Gastroesophageal sphincter (tissue), 4 donors: Measurements from ENCODE around the gene ATP11A. TPM values are rescaled to one million over a fixed set of nuclear protein-coding genes. Genes with fewer than 3 reads are reported as not detected.
A peak's percentile ranks its signal among the peaks of the same experiment; 100 is the strongest.

Experiments used
- ATAC-seq: fragments of 150-250 bp; one replicate; pipeline ENCODE4 v1.9.1; 2016; ENCODE audit warnings: mild to moderate bottlenecking, moderate library complexity
- H3K27ac ChIP-seq, 4 donors: fragments of 200-600 bp; sonication (generic) in 3 of 4; 1 replicate in 3 of 4; 2 replicates in 1 of 4; pipeline ENCODE4 v1.5.1; 2016 to 2019
- H3K27me3 ChIP-seq: fragments of 200-600 bp; sonication (generic); one replicate; pipeline ENCODE4 v1.5.1; 2019
- H3K36me3 ChIP-seq, 2 donors: fragments of 200-600 bp; sonication (generic); one replicate each; pipeline ENCODE4 v1.5.1; 2019; ENCODE audit warnings: control low read depth in 1 of 2
- H3K4me1 ChIP-seq, 3 donors: fragments of 200-600 bp; sonication (generic); 1 replicate in 2 of 3; 2 replicates in 1 of 3; pipeline ENCODE4 v1.5.1; 2016 to 2019; ENCODE audit warnings: control low read depth in 2 of 3
- H3K4me3 ChIP-seq, 2 donors: fragments of 200-600 bp; sonication (generic); one replicate each; pipeline ENCODE4 v1.5.1; 2019; ENCODE audit warnings: mild to moderate bottlenecking in 1 of 2, moderate library complexity in 1 of 2
- H3K9me3 ChIP-seq, 3 donors: fragments of 200-600 bp; sonication (generic); one replicate each; pipeline ENCODE4 v1.5.1; 2017 to 2019; ENCODE audit warnings: control low read depth in 2 of 3
- EP300 ChIP-seq: sonication (generic); formaldehyde crosslinking; IDR thresholded peaks from one replicate; pipeline ENCODE4 v1.6.1; 2017; ENCODE audit warnings: antibody characterized with exemption, mild to moderate bottlenecking
- POLR2A ChIP-seq, 2 donors: fragments of 450-650 bp; IDR thresholded peaks; one replicate each; pipeline ENCODE4 v1.6.1; 2017; ENCODE audit warnings: antibody characterized with exemption in 2 of 2, mild to moderate bottlenecking in 2 of 2, moderate library complexity in 1 of 2
- POLR2AphosphoS5 ChIP-seq: sonication (generic); formaldehyde crosslinking; IDR thresholded peaks from one replicate; pipeline ENCODE4 v1.6.1; 2017; ENCODE audit warnings: antibody characterized with exemption
- WGBS, 2 donors: methylation state at CpG; one replicate each; pipeline ENCODE4 v1.1.5; 2018; ENCODE audit warnings: low coverage in 1 of 2; 5-methylcytosine and 5-hydroxymethylcytosine counted together
- total RNA-seq, 4 donors: library from RNA; depleted of rRNA; stranded (reverse); fragments of >200 nt; gene quantifications; one replicate each; pipeline ENCODE4 v1.1.0, GENCODE V29; 2016
- TF ChIP-seq, protein P1 (sequence below), 4 experiments: fragments of 200-600 bp in 2 of 4; fragments of 450-650 bp in 2 of 4; sonication (generic) in 1 of 4; IDR thresholded peaks; one replicate each; pipeline ENCODE4 v1.5.1; 2017 to 2019; ENCODE audit warnings: antibody characterized with exemption in 4 of 4, mild to moderate bottlenecking in 2 of 4, moderate library complexity in 2 of 4

ATP11A gene
- total RNA-seq, 4 donors from 2014 or later: 12.9 to 21.7 (median 17.1) TPM

DNA sequence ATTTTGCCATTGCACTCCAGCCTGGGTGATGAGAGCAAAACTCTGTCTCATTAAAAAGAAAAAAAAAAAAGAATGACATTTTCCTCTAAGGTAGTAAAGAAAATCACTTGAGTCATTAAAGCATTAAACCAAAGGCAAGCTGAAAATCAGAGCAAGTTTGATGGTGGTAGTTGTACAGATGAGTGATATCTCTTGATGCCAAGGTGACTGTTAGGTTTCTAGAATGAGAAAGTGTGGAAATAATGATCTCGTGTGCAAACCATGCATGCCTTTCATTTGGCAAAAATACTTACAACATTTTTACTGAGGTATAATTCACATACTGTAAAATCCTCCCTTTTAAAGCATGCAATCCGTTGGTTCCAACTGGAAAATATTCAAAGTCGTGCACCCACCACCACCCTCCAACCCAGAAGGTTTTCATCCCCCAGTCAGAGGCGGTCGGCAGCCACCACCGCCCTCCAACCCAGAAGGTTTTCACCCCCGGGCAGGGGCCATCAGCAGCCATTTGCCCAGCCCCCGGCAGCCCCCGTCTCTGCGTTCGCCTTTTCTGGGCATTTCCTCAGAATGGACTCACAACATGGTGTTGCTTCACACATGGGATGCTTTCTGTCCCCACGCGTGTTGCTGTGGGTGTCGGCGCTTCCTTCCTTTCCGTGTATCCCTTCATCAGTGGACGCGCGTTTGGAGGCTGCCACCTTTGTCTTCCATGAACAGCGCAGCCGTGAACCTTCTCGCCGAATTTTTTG is 90.2 kb downstream of the ATP11A start:
- Histone ChIP-seq H3K27me3 (no peaks in the 10 kb centered on the region), H3K4me1 (peaks cover 0 to 37% (median 14%) of the 10 kb centered on the region in 3 donors), H3K36me3 (peaks cover 0 to 2% of the 10 kb centered on the region in 2 donors), H3K27ac (no peak overlapping the region), H3K9me3 (no peaks in the 10 kb centered on the region), H3K4me3 (no peak overlapping the region)
- 86 to 94% methylated on average over 10 to 19 of the region's 23 CpGs for WGBS, 2 donors
- no peak for ATAC-seq
- TF ChIP-seq EP300: no peak
- no peak for TF ChIP-seq POLR2AphosphoS5
- no peak for TF ChIP-seq POLR2A (IDR thresholded peaks at IDR 0.05)
- TF ChIP-seq, protein P1, sequence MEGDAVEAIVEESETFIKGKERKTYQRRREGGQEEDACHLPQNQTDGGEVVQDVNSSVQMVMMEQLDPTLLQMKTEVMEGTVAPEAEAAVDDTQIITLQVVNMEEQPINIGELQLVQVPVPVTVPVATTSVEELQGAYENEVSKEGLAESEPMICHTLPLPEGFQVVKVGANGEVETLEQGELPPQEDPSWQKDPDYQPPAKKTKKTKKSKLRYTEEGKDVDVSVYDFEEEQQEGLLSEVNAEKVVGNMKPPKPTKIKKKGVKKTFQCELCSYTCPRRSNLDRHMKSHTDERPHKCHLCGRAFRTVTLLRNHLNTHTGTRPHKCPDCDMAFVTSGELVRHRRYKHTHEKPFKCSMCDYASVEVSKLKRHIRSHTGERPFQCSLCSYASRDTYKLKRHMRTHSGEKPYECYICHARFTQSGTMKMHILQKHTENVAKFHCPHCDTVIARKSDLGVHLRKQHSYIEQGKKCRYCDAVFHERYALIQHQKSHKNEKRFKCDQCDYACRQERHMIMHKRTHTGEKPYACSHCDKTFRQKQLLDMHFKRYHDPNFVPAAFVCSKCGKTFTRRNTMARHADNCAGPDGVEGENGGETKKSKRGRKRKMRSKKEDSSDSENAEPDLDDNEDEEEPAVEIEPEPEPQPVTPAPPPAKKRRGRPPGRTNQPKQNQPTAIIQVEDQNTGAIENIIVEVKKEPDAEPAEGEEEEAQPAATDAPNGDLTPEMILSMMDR (IDR thresholded peaks at IDR 0.05): no peak

DNA sequence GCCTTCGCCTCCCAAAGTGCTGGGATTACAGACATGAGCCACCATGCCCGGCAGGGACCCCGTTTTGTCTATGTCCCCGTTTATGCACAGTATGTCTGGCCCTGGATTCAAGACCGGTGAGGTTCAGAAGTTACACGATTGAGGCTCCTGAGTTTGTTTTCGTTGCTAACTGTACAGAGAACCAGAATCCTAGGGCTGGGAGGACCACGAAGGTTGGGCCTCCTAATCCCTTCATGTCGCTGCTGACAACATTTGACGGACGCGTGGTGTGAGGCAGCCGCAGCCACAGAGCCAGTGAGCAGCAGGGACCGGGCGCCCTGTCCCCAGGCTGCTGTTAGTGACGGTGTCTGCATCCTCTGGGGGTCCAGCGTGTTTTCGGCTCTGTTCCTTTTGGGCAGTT is 91.4 kb downstream of the ATP11A start:
- Histone ChIP-seq H3K4me1 (peaks cover 0 to 36% (median 14%) of the 10 kb centered on the region in 3 donors), H3K27me3 (no peaks in the 10 kb centered on the region), H3K9me3 (no peaks in the 10 kb centered on the region), H3K27ac (no peak overlapping the region), H3K4me3 (no peak overlapping the region), H3K36me3 (peaks cover 0 to 11% of the 10 kb centered on the region in 2 donors)
- no peak for ATAC-seq
- WGBS, 2 donors: 80% methylated on average over 1 of the region's 18 CpGs; no CpG with 5 or more reads in 1 of the 2 donors
- TF ChIP-seq POLR2A (IDR thresholded peaks at IDR 0.05): no peak
- TF ChIP-seq EP300: no peak
- TF ChIP-seq, protein P1 (IDR thresholded peaks at IDR 0.05): no peak
- TF ChIP-seq POLR2AphosphoS5: no peak

DNA sequence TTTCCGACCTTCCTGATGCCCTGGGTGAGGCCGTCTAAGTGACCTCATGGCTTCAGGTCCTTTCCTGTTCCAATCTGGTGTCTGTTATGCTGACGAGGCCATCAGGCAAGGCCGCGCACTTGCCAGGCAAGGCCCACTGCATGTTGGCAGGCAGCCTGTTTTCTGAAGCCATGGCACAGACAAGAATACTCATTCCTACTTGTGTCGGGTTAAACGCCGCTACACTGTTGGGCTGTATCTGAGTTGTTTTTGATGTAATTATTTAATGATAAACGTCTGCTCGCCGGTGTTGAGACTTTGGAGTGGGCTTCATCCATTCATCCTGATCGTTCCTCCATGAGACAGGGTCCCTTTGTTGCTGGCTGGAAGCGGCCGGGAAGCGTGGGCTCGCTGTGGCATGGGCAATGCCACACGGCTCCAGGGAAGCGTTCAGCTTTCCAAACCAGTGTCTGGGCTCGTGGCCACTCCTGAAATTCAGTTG is 92.1 kb downstream of the ATP11A start:
- Histone ChIP-seq H3K36me3 (peaks cover 0 to 18% of the 10 kb centered on the region in 2 donors), H3K4me1 (peaks cover 0 to 36% (median 14%) of the 10 kb centered on the region in 3 donors), H3K4me3 (no peak overlapping the region), H3K27ac (peak overlapping the region in 1 of 4 donors; percentile 71), H3K9me3 (no peaks in the 10 kb centered on the region), H3K27me3 (no peaks in the 10 kb centered on the region)
- no peak for ATAC-seq
- TF ChIP-seq POLR2AphosphoS5: peak; percentile 50
- TF ChIP-seq POLR2A (IDR thresholded peaks at IDR 0.05): no peak
- TF ChIP-seq EP300: no peak
- TF ChIP-seq, protein P1 (IDR thresholded peaks at IDR 0.05): no peak
- WGBS, 2 donors: 78 to 80% methylated on average over 9 to 19 of the region's 19 CpGs

DNA sequence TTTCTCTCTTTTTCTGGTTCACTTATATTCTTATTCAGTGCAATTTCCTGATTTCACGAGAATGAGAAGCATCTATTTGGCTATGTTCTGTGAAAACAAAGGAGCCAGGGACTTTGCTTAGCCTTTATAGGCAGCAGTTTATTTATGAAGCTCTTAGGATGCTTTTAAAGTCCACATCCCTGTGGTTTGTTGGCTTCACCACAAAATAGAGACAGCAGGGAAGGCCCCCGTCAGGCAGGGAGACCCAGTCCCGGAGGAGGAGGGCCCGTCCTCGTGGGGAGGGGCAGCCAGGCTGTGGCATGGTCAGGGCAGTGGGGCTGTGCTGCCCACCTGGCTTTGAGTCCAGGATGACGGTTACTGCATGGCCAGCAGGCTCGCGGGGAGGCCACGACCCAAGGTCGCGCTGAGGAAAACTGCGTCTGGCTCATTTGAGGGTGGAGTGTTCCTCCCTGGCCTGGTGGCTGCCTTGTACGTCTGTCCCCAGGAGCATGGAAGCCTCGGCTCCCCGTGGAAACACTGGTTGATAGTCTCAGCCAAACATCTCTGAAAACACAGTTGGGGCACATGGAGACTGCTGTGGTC is 92.7 kb downstream of the ATP11A start:
- H3K27ac ChIP-seq: peak overlapping the region in 3 of 4 donors; percentile 43 to 71 (median 61)

More for the DNA sequence above, 92.7 kb downstream of the ATP11A start:
- ATAC-seq: no peak
- H3K9me3 ChIP-seq: no peaks in the 10 kb centered on the region
- peaks cover 0 to 23% of the 10 kb centered on the region in 2 donors for H3K36me3 ChIP-seq
- peaks cover 0 to 36% (median 14%) of the 10 kb centered on the region in 3 donors for H3K4me1 ChIP-seq
- no peak overlapping the region for H3K4me3 ChIP-seq
- 79% methylated on average over 9 of the region's 15 CpGs; no CpG with 5 or more reads in 1 of the 2 donors for WGBS, 2 donors
- TF ChIP-seq POLR2A (IDR thresholded peaks at IDR 0.05) (no peak), POLR2AphosphoS5 (no peak), EP300 (no peak)
- TF ChIP-seq, protein P1 (IDR thresholded peaks at IDR 0.05): no peak
- no peaks in the 10 kb centered on the region for H3K27me3 ChIP-seq
